HG03175 (cell line): Measurements from ENCODE around the gene MAN1C1.

ENCODE experiments used
- ATAC-seq: cut with Tn5 transposase; IDR thresholded peaks from one replicate; pipeline ENCODE4 v1.9.1; 2021; ENCODE audit warnings: mild to moderate bottlenecking, moderate library complexity; ENCODE audit not compliant: unreplicated experiment

Gene MAN1C1

GRCh38 chr1:25831569-25832196 is 215.1 kb downstream of the MAN1C1 start:
- ATAC-seq, result no peak

- ATAC-seq, result no peak
Measured at GRCh38 chr1:25832336-25833037, 215.9 kb downstream of the MAN1C1 start.

- ATAC-seq, result no peak
Measured at GRCh38 chr1:25833158-25833557, 216.6 kb downstream of the MAN1C1 start.
